Measurements from ENCODE around the gene DHX30.

The DHX30 gene

GRCh38 chr3:47772047-47772446 lies 30.9 kb upstream of the DHX30 start:
- TF ChIP-seq CTCF (conservative IDR thresholded peaks at IDR 0.05; ENCODE audit: low read length), result no peak
- no peak overlapping the region for H3K4me3 ChIP-seq (ENCODE audit: low read length)
- no peak for DNase-seq (ENCODE audit: low read depth)

GRCh38 chr3:47772788-47773187 lies 30.1 kb upstream of the DHX30 start:
- no peak overlapping the region for H3K4me3 ChIP-seq (ENCODE audit: low read length)
- no peak for TF ChIP-seq CTCF (conservative IDR thresholded peaks at IDR 0.05; ENCODE audit: low read length)
- DNase-seq (ENCODE audit: low read depth), result no peak

- TF ChIP-seq CTCF (conservative IDR thresholded peaks at IDR 0.05; ENCODE audit: low read length), result no peak
- no peak overlapping the region for H3K4me3 ChIP-seq (ENCODE audit: low read length)
- no peak for DNase-seq (ENCODE audit: low read depth)
Measured at GRCh38 chr3:47778746-47779145, 24.2 kb upstream of the DHX30 start.

GRCh38 chr3:47780741-47781684 lies 21.9 kb upstream of the DHX30 start:
- DNase-seq (ENCODE audit: low read depth), result no peak
- peak overlapping the region; percentile 88 for H3K4me3 ChIP-seq (ENCODE audit: low read length)
- TF ChIP-seq CTCF (conservative IDR thresholded peaks at IDR 0.05; ENCODE audit: low read length), result no peak

GRCh38 chr3:47781685-47782445 lies 21.1 kb upstream of the DHX30 start, which contains the start of gene SMARCC1:
Gene SMARCC1 (minus strand): TSS chr3:47781893. CDS start chr3:47781797, 96 bp downstream.
- peak within 1 kb of the TSS; percentile 88 for H3K4me3 ChIP-seq (ENCODE audit: low read length)
- TF ChIP-seq CTCF (conservative IDR thresholded peaks at IDR 0.05; ENCODE audit: low read length), result no peak

GRCh38 chr3:47782446-47783308 lies 20.3 kb upstream of the DHX30 start:
- no peak for TF ChIP-seq CTCF (conservative IDR thresholded peaks at IDR 0.05; ENCODE audit: low read length)
- peak overlapping the region; percentile 83 for H3K4me3 ChIP-seq (ENCODE audit: low read length)
- no peak for DNase-seq (ENCODE audit: low read depth)

More at GRCh38 chr3:47781685-47782445, 21.1 kb upstream of the DHX30 start, which contains the start of gene SMARCC1:
- peak; percentile 96 for DNase-seq (ENCODE audit: low read depth)

Measured in AG10803 (cell line).